Left ventricle myocardium inferior (tissue), 1 donor: Measurements from ENCODE around the gene AP3B1. TPM values are rescaled to one million over a fixed set of nuclear protein-coding genes. Genes with fewer than 3 reads are reported as not detected.
A peak's percentile ranks its signal among the peaks of the same experiment; 100 is the strongest.

Experiments
- DNase-seq: peaks from one replicate; pipeline ENCODE4 v3.0.0-alpha.2; 2020
- H3K27ac ChIP-seq: fragments of 200-600 bp; replicated peaks from 2 replicates; pipeline ENCODE4 v1.8.0; 2021
- H3K27me3 ChIP-seq: fragments of 200-600 bp; 2 replicates; pipeline ENCODE4 v1.8.0; 2021; ENCODE audit warnings: low read depth
- H3K36me3 ChIP-seq: fragments of 200-600 bp; 2 replicates; pipeline ENCODE4 v1.8.0; 2021
- H3K4me1 ChIP-seq: fragments of 200-600 bp; 2 replicates; pipeline ENCODE4 v1.8.0; 2021
- H3K4me3 ChIP-seq: fragments of 200-600 bp; 2 replicates; pipeline ENCODE4 v1.8.0; 2021; ENCODE audit warnings: mild to moderate bottlenecking, moderate library complexity
- H3K9me3 ChIP-seq: fragments of 200-600 bp; replicated peaks from 2 replicates; pipeline ENCODE4 v1.8.0; 2021
- CTCF ChIP-seq: fragments of 200-600 bp; IDR thresholded peaks from 2 replicates; pipeline ENCODE4 v1.8.0; 2021; ENCODE audit warnings: antibody characterized with exemption, mild to moderate bottlenecking, borderline replicate concordance
- intact Hi-C: fragments of 100-400 bp; cut with micrococcal nuclease; formaldehyde crosslinking; loops from one replicate; pipeline ENCODE4 v1.11.0; 2022
- total RNA-seq: library from RNA; stranded (reverse); fragmentation: NEBNext Ultra II Directional; extraction: Animal tissue kit (Norgen Biotek cat#: 25700); gene quantifications from one replicate; pipeline ENCODE4 v1.2.1, GENCODE V29; 2021
- donor health status: DM: no; HTN: yes; CAD: no; lungs with severe emphysema.

Gene AP3B1
- total RNA-seq, 1 donor from 2014 or later = 22.0 TPM

- intact Hi-C loops = no loop called here
- H3K36me3 ChIP-seq = no peaks in the 10 kb centered on the region
- H3K4me3 ChIP-seq = no peak overlapping the region
- no peak overlapping the region for H3K27ac ChIP-seq
- TF ChIP-seq CTCF = no peak
- H3K4me1 ChIP-seq = peaks cover 5% of the 10 kb centered on the region
- no peak for DNase-seq
- no peaks in the 10 kb centered on the region for H3K9me3 ChIP-seq
- H3K27me3 ChIP-seq = peaks cover 27% of the 10 kb centered on the region
These were observed 312.7 kb downstream of the AP3B1 start for GRCh38 chr5:77981820-77982219.

GRCh38 chr5:77974576-77974975 is 319.9 kb downstream of the AP3B1 start:
- DNase-seq = no peak
- peaks cover 83% of the 10 kb centered on the region for H3K27me3 ChIP-seq
- TF ChIP-seq CTCF = no peak
- no peaks in the 10 kb centered on the region for H3K9me3 ChIP-seq
- no peak overlapping the region for H3K4me3 ChIP-seq
- H3K27ac ChIP-seq = no peak overlapping the region
- peaks cover 21% of the 10 kb centered on the region for H3K4me1 ChIP-seq
- intact Hi-C loops = no loop called here
- no peaks in the 10 kb centered on the region for H3K36me3 ChIP-seq

GRCh38 chr5:77973253-77973609 is 321.3 kb downstream of the AP3B1 start:
- no peak for TF ChIP-seq CTCF
- Histone ChIP-seq H3K4me3 (peak overlapping the region; percentile 57), H3K4me1 (peaks cover 21% of the 10 kb centered on the region), H3K9me3 (no peaks in the 10 kb centered on the region), H3K36me3 (no peaks in the 10 kb centered on the region), H3K27ac (no peak overlapping the region), H3K27me3 (peaks cover 85% of the 10 kb centered on the region)
- no peak for DNase-seq
- intact Hi-C loops = no loop called here

GRCh38 chr5:77972469-77973252 is 321.8 kb downstream of the AP3B1 start:
- intact Hi-C loops = no loop called here
- Histone ChIP-seq H3K27me3 (peaks cover 85% of the 10 kb centered on the region), H3K9me3 (no peaks in the 10 kb centered on the region), H3K4me3 (peak overlapping the region; percentile 57), H3K4me1 (peaks cover 21% of the 10 kb centered on the region), H3K27ac (no peak overlapping the region), H3K36me3 (no peaks in the 10 kb centered on the region)
- TF ChIP-seq CTCF = no peak
- DNase-seq = no peak

GRCh38 chr5:77971776-77972468 is 322.6 kb downstream of the AP3B1 start:
- intact Hi-C loops = no loop called here
- Histone ChIP-seq H3K27ac (no peak overlapping the region), H3K4me3 (peak overlapping the region; percentile 57), H3K4me1 (peaks cover 21% of the 10 kb centered on the region), H3K36me3 (no peaks in the 10 kb centered on the region), H3K9me3 (no peaks in the 10 kb centered on the region), H3K27me3 (peaks cover 92% of the 10 kb centered on the region)
- TF ChIP-seq CTCF = no peak
- no peak for DNase-seq
